Adrenal gland (tissue), 5 donors: ENCODE measurements around the gene POSTN.
A peak's percentile ranks its signal among the peaks of the same experiment; 100 is the strongest.

Experiments
- CTCF ChIP-seq, 6 experiments: fragments of 450-650 bp in 4 of 6; fragments of 200-600 bp in 2 of 6; sonication (generic) in 1 of 6; IDR thresholded peaks; 1 replicate in 5 of 6; 2 replicates in 1 of 6; pipeline versions ENCODE4 v1.5.1 to v1.8.0; 2016 to 2021; ENCODE audit warnings: antibody characterized with exemption in 6 of 6, mild to moderate bottlenecking in 2 of 6, moderate library complexity in 1 of 6
- POLR2A ChIP-seq, 2 donors: fragments of 450-650 bp; IDR thresholded peaks; one replicate each; pipeline ENCODE4 v1.6.1; 2017; ENCODE audit warnings: antibody characterized with exemption in 2 of 2, mild to moderate bottlenecking in 2 of 2, moderate library complexity in 1 of 2
- donor health status: DM: no; HTN: no; CAD: no.

DNA sequence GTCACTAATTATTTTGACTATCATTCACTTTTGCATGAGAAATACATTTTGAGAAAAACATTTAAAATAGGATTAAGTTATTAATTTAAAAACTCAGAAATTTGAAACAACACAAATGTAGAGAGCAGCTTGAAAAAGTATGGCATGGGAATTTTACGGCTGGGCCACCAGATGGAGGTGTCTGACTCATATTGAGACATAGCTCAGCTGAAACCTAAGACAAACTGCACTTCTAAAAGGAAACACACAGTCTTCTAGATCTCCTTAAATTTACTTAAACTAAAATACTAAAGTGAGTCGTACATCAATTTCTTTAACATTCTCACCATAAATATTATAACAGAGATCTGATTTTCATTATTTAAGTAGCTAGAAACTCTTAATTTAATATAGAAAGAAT lies 41.9 kb upstream of the POSTN start:
- TF ChIP-seq CTCF (IDR thresholded peaks at IDR 0.05) = peak in 4 of 6 experiments; percentile 26 to 32 (median 26)
- no peak for TF ChIP-seq POLR2A (IDR thresholded peaks at IDR 0.05)
